Astrocyte (in vitro differentiated cells and primary cell): Measurements from ENCODE around the gene OGFOD2. TPM values are rescaled to one million over a fixed set of nuclear protein-coding genes. Genes with fewer than 3 reads are reported as not detected.

ENCODE experiments used
- DNase-seq: peaks from one replicate; pipeline ENCODE4 v3.0.0-alpha.2; 2010; ENCODE audit warnings: low read depth
- FAIRE-seq: peaks from 2 replicates; lab custom pipeline; 2011; peaks lifted over from hg19 to GRCh38; lab: Jason Lieb, UNC
- H2AFZ ChIP-seq: 2 replicates; pipeline ENCODE4 v1.6.0; 2012; ENCODE audit warnings: low read depth, low read length, inconsistent platforms
- H3K27ac ChIP-seq: 2 replicates; pipeline ENCODE4 v1.5.1; 2011; ENCODE audit warnings: low read depth, low read length, inconsistent platforms
- H3K27me3 ChIP-seq: 2 replicates; pipeline ENCODE4 v1.6.0; 2011; ENCODE audit warnings: low read length, inconsistent platforms; ENCODE audit not compliant: insufficient read depth
- H3K36me3 ChIP-seq: 2 replicates; pipeline ENCODE4 v1.5.1; 2011; ENCODE audit warnings: low read length, inconsistent platforms; ENCODE audit not compliant: insufficient read depth
- H3K4me1 ChIP-seq: 2 replicates; pipeline ENCODE4 v1.5.1; 2011; ENCODE audit warnings: low read length, inconsistent platforms; ENCODE audit not compliant: insufficient read depth
- H3K4me2 ChIP-seq: 2 replicates; pipeline ENCODE4 v1.6.0; 2012; ENCODE audit warnings: low read length, inconsistent platforms
- H3K4me3 ChIP-seq: 2 replicates; pipeline ENCODE4 v1.5.1; 2011; ENCODE audit warnings: low read depth, mild to moderate bottlenecking, low read length, inconsistent platforms; ENCODE audit not compliant: insufficient read depth
- H3K79me2 ChIP-seq: 2 replicates; pipeline ENCODE4 v1.6.0; 2012; ENCODE audit warnings: mild to moderate bottlenecking, low read length, inconsistent platforms; ENCODE audit not compliant: insufficient read depth
- H3K9ac ChIP-seq: 2 replicates; pipeline ENCODE4 v1.6.0; 2012; ENCODE audit warnings: mild to moderate bottlenecking, low read length, inconsistent platforms
- H3K9me3 ChIP-seq: 2 replicates; pipeline ENCODE4 v1.5.1; 2012; ENCODE audit warnings: low read depth, mild to moderate bottlenecking, low read length, inconsistent platforms; ENCODE audit not compliant: insufficient read depth
- H4K20me1 ChIP-seq: 2 replicates; pipeline ENCODE4 v1.6.0; 2012; ENCODE audit warnings: low read length, inconsistent platforms; ENCODE audit not compliant: insufficient read depth
- H3K27ac Mint-ChIP-seq: one replicate; pipeline ENCODE4 v1.8.0; 2021; ENCODE audit warnings: mild to moderate bottlenecking, mixed read lengths; ENCODE audit not compliant: unreplicated experiment
- H3K27me3 Mint-ChIP-seq: one replicate; pipeline ENCODE4 v1.8.0; 2021; ENCODE audit warnings: low read depth, mixed read lengths; ENCODE audit not compliant: unreplicated experiment
- H3K36me3 Mint-ChIP-seq: one replicate; pipeline ENCODE4 v1.8.0; 2021; ENCODE audit warnings: low read depth, mixed read lengths; ENCODE audit not compliant: unreplicated experiment
- H3K4me1 Mint-ChIP-seq: one replicate; pipeline ENCODE4 v1.8.0; 2021; ENCODE audit warnings: low read depth, mixed read lengths; ENCODE audit not compliant: unreplicated experiment
- H3K4me3 Mint-ChIP-seq: one replicate; pipeline ENCODE4 v1.8.0; 2021; ENCODE audit warnings: mild to moderate bottlenecking, moderate library complexity, mixed read lengths; ENCODE audit not compliant: unreplicated experiment
- H3K9me3 Mint-ChIP-seq: one replicate; pipeline ENCODE4 v1.8.0; 2021; ENCODE audit warnings: mild to moderate bottlenecking, mixed read lengths; ENCODE audit not compliant: unreplicated experiment
- EZH2 ChIP-seq: IDR thresholded peaks from 2 replicates; pipeline ENCODE4 v1.6.1; 2012; ENCODE audit warnings: mild to moderate bottlenecking, low read length, inconsistent platforms; ENCODE audit not compliant: insufficient read depth
- total RNA-seq: library from RNA; stranded (reverse); gene quantifications from 2 replicates; pipeline ENCODE4 v1.2.1, GENCODE V29; 2021
- TF ChIP-seq, protein P1 (sequence below): IDR thresholded peaks from 2 replicates; pipeline ENCODE4 v1.5.1; 2011; ENCODE audit warnings: low read depth, mild to moderate bottlenecking, inconsistent platforms, low read length, moderate library complexity; ENCODE audit not compliant: insufficient read depth

The OGFOD2 gene
- total RNA-seq, 1 donor from 2014 or later, result 13.3 TPM

DNA sequence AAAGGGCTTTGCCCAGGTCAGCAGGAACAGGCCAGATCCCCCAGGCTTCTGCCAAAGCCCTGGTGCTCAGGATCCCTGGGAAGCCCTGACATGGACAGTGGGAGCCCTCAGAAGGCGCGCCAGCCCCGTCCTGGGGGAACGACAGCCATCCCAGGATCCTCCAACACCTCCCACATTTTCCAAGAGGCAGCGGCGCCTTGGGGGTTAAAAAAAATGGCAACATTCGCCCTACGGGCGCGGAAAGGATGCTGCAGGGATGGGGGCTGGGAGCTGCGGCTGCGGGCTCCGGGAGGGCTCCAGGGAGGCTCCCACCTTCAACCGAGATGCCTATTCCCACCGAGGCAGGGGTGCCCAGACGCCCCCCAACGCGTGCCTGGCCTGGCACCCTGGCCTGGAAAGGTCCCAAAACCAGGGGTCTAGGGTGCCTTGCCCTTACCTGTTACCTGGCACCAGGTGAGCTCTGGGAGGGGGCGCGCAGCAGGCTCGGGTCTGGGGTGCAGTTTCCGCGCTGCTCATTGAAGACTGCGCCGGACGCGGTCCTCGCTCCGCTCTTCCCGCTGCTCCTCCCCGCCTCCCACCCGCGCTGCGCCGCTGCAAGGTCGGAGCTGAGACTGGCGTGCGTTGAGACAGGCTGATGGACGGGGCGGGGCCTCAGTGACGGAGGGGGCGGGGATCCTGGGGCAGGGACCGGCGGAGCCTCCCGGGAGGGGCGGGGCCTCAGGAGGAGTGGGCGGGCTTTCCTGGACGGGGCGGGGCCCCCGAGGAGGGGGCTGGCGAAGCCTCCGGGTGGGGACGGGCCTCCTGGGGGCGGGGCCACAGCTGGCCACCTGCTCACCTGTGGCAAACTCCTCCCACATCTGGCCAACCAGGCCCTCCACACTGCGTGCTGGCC, 8.9 kb upstream of the OGFOD2 start, which contains the start of gene ABCB9:
Gene ABCB9 (minus strand): TSS at position 613 of the 892 bp plus-strand sequence. CDS start 6,228 bp downstream, outside the sequence.
- FAIRE-seq, result no peak
- H3K27me3 Mint-ChIP-seq, result no peaks in the 10 kb centered on the region

GRCh38 chr12:122966743-122967550, 8.1 kb upstream of the OGFOD2 start:
- peaks cover 2% of the 10 kb centered on the region for H3K4me1 Mint-ChIP-seq
- no peak overlapping the region for H2AFZ ChIP-seq
- no peak overlapping the region for H3K9ac ChIP-seq
- FAIRE-seq (no peak), DNase-seq (no peak)
- no peak overlapping the region for H3K27ac Mint-ChIP-seq
- H3K9me3 Mint-ChIP-seq, result no peaks in the 10 kb centered on the region
- H3K4me2 ChIP-seq, result peak overlapping the region; percentile 56
- no peaks in the 10 kb centered on the region for H3K27me3 Mint-ChIP-seq
- H3K4me1 ChIP-seq, result peaks cover 23% of the 10 kb centered on the region
- no peaks in the 10 kb centered on the region for H3K9me3 ChIP-seq
- no peaks in the 10 kb centered on the region for H3K36me3 ChIP-seq
- H4K20me1 ChIP-seq, result peaks cover 27% of the 10 kb centered on the region
- H3K36me3 Mint-ChIP-seq, result no peaks in the 10 kb centered on the region
- peak overlapping the region; percentile 78 for H3K4me3 Mint-ChIP-seq
- no peaks in the 10 kb centered on the region for H3K27me3 ChIP-seq
- H3K79me2 ChIP-seq, result no peaks in the 10 kb centered on the region
- no peak overlapping the region for H3K4me3 ChIP-seq
- H3K27ac ChIP-seq, result no peak overlapping the region
- TF ChIP-seq EZH2, result no peak
- TF ChIP-seq, protein P1, sequence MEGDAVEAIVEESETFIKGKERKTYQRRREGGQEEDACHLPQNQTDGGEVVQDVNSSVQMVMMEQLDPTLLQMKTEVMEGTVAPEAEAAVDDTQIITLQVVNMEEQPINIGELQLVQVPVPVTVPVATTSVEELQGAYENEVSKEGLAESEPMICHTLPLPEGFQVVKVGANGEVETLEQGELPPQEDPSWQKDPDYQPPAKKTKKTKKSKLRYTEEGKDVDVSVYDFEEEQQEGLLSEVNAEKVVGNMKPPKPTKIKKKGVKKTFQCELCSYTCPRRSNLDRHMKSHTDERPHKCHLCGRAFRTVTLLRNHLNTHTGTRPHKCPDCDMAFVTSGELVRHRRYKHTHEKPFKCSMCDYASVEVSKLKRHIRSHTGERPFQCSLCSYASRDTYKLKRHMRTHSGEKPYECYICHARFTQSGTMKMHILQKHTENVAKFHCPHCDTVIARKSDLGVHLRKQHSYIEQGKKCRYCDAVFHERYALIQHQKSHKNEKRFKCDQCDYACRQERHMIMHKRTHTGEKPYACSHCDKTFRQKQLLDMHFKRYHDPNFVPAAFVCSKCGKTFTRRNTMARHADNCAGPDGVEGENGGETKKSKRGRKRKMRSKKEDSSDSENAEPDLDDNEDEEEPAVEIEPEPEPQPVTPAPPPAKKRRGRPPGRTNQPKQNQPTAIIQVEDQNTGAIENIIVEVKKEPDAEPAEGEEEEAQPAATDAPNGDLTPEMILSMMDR, result no peak

More for the DNA sequence above, 8.9 kb upstream of the OGFOD2 start, which contains the start of gene ABCB9:
- DNase-seq, result peak; percentile 61
- Histone ChIP-seq H3K4me3 (peak within 1 kb of the TSS; percentile 70), H3K4me1 (peaks cover 23% of the 10 kb centered on the region), H3K36me3 (no peaks in the 10 kb centered on the region), H3K9ac (peak within 1 kb of the TSS; percentile 79), H3K9me3 (no peaks in the 10 kb centered on the region), H3K27ac (no peak within 1 kb of the TSS), H3K4me2 (peak within 1 kb of the TSS; percentile 99), H4K20me1 (peaks cover 28% of the 10 kb centered on the region), H3K79me2 (no peaks in the 10 kb centered on the region), H3K27me3 (no peaks in the 10 kb centered on the region), H2AFZ (peak within 1 kb of the TSS; percentile 95)
- H3K4me3 Mint-ChIP-seq, result peak within 1 kb of the TSS; percentile 82
- H3K9me3 Mint-ChIP-seq, result no peaks in the 10 kb centered on the region
- H3K4me1 Mint-ChIP-seq, result peaks cover 2% of the 10 kb centered on the region
- peaks cover 2% of the 10 kb centered on the region for H3K36me3 Mint-ChIP-seq
- no peak for TF ChIP-seq EZH2
- TF ChIP-seq, protein P1, result no peak
- no peak within 1 kb of the TSS for H3K27ac Mint-ChIP-seq
